Hypothalamus (tissue), 51 donors: Measurements from ENCODE around the gene AKAP8.
"Not testable (repeated sequence)": the region's sequence is repeated elsewhere in the genome, so short reads cannot be mapped to it uniquely, and the experiment has no call there.

Experiments used
- DNase-seq, 51 donors: peaks; one replicate each; lab custom pipeline; 2025; lab: John Stamatoyannopoulos, UW

Gene AKAP8

DNA sequence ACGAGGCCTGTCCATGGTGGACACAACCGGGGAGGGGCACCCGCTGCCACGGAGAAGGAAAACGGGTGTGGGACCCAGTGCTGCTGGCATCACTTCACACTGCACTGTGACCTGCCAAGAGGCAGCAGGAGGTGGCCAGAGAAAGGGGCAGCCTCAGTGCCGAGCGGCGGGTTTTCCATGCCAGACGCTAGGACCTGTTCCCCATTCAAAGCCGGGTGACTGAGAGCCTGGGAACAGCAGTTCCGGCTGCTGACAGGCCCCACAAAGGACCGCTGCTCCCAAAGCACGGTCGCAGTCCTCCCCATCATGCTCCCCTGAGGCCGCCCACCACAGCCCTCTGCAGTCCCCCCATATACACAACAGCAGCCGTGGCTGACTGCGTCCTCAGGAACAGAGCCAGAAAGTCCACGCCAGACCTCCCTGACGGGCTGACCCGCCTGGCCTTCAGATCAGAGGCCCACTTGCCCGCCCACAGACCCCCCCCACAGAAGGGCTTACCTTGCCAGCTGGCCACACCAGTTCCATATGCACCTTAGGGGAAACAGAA lies 5.4 kb downstream of the AKAP8 start:
- peak in 8 of 51 donors; percentile 4 to 65 (median 12) for DNase-seq

DNA sequence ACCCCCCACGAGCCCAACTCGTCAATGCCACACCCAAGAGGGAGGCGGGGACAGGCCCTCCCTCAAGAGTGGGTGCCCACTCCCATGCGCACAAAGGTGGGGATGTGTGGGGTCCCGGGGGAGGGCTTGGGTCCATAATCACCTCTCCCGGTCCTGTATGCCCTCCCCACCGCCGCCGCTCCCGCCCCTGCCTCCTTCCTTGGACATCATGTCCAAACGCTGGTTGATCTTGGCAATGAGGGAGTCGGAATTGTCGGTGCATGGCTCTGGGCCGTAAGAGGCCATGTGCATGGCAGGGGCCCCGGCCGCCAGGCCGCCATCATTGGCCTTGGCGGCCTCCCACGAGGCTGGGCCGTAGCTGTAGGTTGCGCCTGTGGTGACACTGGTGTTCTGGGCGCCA lies 5.9 kb downstream of the AKAP8 start:
- DNase-seq = no peak

DNA sequence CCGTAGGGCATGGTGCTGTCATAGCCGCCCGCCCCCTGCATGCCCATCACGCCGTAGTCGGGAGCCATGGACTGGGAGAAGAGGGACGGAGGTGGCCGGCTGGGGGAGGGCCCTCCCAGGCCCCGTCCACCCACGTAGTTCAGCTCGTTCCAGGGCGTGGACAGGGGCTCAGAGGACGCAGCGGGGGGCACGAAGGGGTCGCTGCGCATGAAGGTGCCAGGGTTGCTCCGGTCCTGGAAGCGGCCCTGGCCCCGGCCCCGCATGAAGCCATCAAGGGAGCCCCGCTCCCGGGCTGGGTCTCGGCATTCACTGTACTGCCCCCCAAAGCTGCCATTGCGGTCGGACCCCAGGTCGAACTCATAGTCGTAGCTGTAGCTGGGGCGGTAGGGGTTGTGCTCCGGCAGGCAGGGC lies 6.7 kb downstream of the AKAP8 start:
- no peak for DNase-seq

DNA sequence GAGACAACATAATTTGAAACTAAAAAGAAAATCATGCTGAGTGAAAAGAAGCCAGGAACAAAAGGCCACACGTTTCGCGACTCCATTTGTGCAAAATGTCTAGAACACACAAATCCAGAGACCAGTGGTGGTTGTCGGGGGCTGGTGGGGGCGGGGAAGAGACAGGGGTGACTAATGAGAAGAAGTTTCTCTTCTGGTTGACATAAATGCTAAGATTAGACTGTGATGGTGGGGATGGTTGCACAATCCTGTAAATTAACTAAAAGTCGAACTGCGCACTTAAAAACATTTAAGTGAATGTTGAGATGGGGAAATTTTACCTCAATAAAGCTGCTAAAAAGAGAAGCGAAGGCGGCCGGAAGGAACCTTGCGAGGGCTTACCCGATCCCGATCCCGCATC lies 7.1 kb downstream of the AKAP8 start:
- no peak for DNase-seq

DNA sequence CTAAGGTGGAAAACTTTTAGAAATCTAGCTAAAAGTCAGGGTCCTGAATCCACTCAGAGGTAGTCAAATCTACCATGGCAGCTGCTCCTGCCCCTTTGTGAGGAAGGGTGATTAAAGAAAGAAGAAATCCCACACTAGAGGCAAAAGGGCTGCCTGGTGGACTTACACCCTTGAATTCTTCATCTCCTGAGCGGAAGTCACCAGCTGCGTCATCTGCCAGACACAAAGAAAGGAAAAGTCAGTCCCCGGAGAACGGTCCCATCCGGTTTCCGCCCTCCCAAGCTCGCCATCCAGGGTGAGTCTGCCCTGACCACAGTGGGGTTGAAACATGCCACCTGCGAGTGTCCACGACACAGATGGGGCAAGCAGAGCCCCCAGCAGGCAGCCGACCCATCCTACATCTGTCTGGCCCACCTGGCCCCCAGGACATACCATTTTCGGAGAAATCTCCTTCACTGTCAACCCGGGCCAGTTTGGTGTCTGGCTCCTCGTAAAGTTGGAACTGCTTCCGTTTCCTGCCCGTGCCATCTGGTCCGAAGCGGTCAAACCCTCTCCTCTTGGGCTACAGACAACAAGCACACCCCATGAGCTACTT lies 7.7 kb downstream of the AKAP8 start:
- no peak for DNase-seq

DNA sequence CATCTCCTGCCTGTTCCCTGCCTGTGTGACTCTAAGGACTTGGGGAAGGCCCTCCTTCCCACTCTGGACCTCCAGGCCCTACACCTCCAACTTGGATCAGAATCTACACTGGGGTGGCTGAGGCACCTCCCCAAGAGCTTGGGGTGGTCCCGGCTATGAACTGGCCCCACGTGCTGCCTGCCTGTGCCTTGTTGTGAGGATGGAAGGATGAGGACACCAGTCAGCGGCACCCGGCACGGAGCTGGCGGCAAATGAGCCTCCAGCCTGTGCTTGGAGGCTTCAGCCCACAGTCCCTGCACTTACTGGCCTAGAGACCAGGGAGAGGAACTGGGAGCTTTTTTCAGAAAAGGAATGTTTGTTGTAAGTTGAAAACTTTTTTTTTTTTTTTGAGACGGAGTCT lies 8.5 kb downstream of the AKAP8 start:
- no peak for DNase-seq

DNA sequence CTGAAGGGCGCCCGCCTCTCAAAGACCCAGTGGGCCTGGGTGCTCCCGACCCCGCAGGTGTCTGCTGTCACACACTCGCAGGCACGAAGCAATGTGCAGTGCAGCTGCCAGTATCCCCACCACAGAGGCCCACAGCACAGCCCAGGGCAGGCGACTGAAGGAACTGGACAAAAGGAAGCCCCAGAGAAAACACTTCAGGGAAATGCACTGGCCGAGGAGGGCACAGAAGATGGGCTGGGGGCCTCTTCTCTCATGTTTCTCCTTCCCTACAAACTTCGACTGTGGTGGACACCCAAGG lies 10.0 kb downstream of the AKAP8 start:
- DNase-seq = no peak

DNA sequence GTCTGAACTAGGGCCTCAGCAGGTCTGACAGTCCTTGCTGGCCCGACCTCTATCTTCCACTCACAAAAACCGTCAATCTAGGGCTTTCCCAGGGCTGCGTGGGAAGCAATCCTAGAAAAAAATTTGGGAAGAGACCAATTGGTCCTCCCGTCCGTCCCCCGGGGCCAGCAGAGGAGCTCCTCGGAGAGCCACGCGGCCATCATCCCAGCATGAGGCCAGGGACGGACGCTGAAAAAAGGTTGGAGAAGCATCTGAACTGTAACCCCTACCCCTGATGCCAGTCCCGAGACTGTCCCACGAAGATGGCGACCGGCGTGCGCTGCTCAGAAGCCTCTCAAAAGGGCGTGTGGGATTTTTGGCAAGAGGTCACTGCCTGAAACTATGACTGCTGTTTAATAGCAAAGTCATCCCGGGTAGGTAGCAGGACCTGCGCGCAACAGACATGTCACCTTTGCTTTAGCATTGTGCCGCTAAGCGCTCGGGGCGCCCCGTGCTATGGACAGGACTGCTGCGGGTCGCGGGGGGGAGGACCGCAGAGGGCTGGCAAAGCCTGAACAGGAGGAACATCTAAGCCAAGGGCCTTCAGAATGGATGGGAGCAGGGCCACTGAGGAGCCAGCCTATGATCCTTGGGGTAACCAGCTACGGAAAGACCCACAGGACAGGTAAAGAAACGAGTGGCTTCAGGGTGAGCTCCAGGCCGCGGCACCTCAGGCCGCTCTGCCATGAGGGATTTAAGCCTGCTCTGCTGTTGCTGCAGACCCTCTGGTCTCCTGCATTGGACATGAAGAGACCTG lies 10.6 kb downstream of the AKAP8 start:
- DNase-seq = no peak

DNA sequence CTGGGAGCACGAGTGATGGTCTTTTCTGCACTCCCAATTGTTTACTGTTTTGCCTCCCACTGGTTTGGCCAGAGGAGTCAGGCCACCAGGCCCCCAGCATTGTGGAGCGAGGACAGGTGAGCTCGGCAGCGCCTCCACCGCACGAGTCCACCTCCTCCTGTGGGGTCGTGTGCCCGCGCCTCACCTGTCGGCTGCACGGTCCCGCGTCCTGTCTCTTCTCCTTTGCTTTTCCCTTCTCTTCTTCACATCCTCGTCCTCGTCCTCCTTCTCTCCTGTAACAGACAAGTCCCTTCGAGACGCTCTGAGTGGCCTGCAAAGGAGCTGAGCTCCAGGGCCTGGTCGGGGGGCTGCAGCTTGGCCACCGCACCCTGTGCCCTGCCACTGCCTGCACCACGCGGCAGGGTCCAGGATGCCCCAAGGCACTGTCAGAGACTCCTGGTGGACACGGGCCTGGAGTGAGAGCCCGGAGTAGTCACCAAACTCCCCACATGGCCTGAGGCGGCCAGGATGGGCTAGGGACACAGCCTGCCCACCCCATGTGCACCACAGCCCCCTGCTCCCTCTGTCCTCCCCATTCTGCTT lies 11.4 kb downstream of the AKAP8 start:
- no peak for DNase-seq

DNA sequence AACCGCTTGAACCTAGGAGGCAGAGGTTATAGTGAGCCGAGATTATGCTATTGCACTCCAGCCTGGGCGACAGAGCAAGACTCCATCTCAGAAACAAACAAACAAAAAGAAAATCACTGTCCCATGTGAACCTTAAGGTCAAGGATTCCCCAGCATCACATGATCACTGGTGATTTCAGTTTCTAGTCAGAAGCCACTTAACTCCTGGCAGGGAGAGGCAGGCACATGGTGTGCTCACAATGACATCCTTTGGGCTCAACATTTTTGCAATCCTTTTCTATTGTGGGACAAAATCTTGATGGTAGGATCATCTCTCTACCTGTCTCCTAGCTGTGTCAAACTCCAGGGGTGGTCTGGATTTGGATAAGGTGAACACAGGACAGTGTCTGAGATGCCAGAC lies 12.1 kb downstream of the AKAP8 start:
- no peak for DNase-seq

DNA sequence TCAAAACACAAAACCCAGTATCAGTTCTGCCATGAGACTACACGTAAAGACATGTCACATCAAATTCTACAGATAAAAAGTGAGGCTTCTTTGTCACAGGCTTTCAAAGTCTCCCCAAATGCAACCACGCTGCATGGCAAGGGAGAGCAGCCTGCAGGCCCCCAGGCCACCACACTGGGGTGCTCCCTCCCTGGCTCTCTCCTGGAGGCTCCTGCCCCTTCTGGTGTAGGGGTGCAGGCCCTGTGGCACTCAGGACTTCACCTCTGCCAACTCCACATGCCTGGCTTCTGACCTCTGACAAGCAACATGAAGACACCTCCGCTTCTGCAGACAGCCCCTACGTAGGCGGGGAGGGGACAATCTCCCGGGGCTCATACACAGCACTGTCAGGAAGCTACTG lies 14.3 kb downstream of the AKAP8 start:
- no peak for DNase-seq

DNA sequence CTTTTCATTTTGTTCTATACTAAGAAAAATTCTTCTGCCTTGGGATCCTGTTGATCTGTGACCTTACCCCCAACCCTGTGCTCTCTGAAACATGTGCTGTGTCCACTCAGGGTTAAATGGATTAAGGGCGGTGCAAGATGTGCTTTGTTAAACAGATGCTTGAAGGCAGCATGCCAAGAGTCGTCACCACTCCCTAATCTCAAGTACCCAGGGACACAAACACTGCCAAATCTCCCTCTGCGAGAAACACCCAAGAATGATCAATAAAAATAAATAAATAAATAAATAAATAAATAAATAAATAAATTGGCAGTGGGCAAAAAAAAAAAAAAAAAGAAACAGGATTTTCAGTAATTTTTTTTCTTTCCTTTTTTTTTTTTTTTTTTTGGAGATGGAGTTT lies 15.8 kb downstream of the AKAP8 start:
- not testable (repeated sequence) for DNase-seq

DNA sequence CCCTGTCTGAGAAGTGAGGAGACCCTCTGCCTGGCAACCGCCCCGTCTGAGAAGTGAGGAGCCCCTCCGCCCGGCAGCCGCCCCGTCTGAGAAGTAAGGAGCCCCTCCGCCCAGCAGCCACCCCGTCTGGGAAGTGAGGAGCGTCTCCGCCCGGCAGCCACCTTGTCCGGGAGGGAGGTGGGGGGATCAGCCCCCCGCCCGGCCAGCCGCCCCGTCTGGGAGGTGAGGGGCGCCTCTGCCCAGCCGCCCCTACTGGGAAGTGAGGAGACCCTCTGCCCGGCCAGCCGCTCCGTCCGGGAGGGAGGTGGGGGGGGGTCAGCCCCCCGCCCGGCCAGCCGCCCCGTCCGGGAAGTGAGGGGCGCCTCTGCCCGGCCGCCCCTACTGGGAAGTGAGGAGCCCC lies 16.5 kb downstream of the AKAP8 start:
- DNase-seq = not testable (repeated sequence)

DNA sequence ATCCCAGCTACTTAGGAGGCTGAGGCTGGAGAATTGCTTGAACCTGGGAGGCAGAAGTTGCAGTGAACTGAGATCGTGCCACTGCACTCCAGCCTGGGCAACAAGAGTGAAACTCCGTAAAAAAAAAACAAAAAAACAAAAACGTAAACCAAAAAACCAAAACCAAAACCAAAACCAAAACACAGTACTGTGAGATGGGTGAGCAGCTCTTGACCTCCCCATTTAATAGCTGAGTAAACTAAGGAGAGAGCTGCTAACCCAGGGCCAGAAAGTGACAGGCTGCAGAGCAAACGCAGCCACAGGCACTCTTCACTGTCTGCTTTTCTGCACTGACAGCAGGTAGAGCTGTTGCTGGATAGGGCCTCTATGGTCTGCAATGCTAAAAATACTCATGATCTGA lies 19.6 kb downstream of the AKAP8 start:
- DNase-seq = not testable (repeated sequence)

DNA sequence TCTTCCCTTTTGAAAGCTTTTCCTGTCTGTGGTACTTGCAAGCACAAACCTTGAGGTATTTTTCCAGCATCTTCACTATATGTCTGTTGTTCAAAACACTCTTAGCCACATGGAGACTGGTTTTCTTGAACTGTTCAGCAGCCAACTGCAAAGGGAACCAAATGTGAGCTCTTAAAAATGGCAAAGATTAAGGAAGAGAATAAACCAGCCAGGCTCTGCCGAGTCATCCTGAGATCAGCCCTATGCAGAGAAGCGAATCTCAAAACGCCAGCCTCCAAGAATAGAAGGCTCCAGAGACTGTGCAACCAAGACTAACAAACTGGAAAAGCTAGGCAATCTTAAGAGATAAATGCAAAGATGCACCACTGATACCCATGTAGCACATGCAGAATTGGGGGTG lies 20.7 kb downstream of the AKAP8 start:
- peak in 2 of 51 donors; percentile 8 to 24 for DNase-seq

DNA sequence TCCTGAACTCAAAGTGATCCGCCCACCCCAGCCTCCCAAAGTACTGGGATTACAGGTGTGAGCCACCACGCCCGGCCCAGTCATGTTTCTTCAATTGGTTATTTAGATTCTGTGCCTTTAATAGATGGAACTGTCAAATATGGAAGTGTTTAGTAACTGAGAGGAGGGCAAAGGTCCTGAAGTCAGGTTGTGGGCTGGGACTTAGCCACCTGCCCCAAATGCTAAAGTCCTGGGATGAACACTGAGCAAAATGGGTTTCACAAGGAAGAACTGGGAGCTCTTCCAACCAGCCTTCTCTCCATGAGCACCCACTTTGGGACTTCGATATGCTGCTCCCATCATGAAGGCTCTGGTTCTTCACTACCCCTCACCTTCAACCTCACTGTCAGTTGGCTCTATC lies 21.7 kb downstream of the AKAP8 start:
- DNase-seq = no peak

DNA sequence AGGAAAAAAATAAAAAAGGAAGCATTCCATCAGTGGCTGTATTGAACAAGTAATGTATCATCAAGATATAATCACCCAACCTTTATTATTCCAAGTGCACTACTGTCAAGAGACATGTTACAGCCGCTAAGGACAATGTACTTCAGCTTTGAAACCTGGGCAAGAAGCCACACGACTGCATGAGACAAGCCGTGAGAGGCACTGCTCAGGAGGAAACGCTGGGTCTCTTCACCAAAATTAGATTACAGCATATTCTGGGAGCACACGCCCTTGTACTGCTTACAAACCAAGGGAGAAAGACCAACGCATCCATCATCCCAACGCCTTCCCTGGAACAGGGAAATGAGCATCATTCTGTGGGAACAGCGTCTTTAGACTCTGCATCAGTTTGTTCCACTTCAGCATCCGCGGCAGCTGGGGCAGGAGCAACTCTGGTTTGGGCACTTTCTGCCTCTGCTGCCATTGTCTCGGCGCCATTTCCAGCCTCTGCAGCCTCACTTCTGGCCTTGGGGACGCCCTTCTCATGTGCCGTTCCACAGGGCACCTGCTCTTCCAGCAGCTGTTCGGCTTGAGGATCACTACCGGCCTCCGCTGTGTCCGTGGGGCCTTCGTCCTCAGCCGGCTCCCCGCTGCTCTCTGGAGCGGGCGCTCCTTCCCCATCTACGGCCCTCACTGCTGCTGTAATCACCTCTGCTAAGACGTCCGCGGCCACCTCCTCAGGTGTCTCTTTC lies 24.9 kb downstream of the AKAP8 start:
- DNase-seq = peak in 1 of 51 donors; percentile 29

DNA sequence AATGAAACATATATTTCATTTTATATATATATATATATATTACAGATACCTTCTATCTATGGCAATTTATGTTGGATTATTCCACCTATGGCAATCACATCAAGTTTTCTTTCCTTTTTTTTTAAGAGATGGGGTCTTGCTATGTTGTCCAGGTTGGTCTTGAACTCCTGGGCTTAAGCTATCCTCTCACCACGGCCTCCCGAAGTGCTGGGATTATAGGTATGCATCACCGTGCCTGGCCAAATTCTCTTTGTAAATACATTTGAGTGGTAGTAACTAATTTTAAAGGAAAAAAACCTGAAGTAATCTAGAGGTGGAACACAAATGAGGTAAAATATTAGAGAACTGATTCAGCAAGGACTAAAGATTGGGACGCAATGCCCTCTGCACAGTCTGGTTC lies 25.7 kb downstream of the AKAP8 start:
- no peak for DNase-seq

DNA sequence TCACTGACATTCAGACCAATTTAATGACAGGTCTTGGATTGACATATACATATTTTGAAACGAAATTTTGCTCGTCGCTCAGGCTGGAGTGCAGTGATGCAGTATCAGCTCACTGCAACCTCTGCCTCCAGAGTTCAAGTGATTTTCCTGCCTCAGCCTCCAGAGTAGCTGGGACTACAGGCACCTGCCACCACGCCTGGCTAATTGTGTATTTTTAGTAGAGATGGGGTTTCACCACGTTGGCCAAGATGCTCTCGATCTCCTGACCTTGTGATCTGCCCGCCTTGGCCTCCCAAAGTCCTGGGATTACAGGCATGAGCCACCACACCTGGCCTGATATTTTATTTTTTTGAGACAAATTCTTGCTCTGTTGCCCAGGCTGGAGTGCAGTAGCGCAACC lies 27.1 kb downstream of the AKAP8 start:
- not testable (repeated sequence) for DNase-seq

DNA sequence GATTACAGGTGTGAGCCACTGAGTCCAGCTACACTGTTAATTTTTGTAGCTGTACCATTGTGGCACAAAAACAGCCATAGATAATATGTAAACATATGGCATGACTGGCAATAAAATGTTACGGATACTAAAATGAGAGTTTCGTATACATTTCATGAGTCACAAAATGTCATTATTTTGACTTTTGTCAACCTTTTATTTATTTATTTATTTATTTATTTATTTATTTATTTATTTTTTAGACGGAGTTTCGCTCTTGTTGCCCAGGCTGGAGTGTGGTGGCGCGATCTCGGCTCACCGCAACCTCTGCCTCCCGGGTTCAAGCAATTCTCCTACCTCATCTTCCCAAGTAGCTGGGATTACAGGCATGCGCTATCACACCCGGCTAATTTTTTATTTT lies 38.3 kb downstream of the AKAP8 start:
- DNase-seq = not testable (repeated sequence)

DNA sequence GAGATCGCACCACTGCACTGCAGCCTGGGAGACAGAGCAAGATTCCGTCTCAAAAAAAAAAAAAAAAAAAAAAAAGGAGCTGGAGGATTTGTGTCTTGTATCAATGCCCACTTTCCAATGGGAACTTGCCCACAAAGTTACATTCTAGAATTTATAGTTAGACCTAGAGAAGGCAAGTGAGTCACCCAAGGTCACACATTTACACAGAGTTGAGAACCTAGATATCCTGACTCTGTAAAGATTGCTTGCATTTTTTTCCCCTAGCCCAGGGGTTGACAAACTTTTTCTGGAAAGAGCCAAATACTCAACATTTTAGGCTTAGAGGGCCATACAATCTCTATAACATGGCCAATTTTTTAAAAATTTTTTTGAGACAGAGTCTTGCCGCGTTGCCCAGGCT lies 39.5 kb downstream of the AKAP8 start:
- DNase-seq = no peak
